ENCODE data around the gene DRAM2.

The DRAM2 gene

DNA sequence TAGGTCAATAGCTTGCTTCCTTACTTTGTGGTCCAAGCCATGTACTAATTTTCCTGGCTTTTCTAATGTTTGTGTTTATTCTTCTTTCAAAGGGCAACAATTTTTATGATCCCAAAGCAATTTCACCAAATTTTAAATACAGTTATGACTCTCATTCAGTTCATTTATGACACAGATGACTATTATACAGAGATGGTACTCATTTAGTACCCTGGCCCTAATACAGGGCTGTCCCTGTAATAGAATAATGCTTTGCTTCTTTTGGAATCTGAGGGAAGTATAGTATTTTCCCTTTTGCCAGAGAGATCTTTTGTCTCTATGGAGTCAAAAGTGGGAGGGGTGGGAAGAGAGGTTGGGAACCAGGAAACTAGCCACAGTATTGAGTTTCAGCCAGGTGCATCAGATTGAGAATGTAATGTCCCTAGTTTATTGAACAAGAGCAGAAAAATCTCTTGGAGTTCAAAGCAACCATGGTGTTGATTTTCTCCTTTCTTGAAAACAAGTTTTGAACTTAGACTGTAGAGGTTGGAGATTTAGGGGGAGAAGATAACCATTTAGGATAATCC is 40.2 kb upstream of the DRAM2 start:
- no peak for TF ChIP-seq FOXP2 (optimal IDR thresholded peaks at IDR 0.05; ENCODE audit: borderline replicate concordance, extremely low read depth, extremely low read length, insufficient read depth)
- TF ChIP-seq POLR2AphosphoS5 (IDR thresholded peaks at IDR 0.05; ENCODE audit: low read depth, low read length): no peak
- TF ChIP-seq TAF1 (IDR thresholded peaks at IDR 0.05; ENCODE audit: borderline replicate concordance, insufficient read depth, low read length): no peak
- no peak for TF ChIP-seq SIN3A (IDR thresholded peaks at IDR 0.05; ENCODE audit: borderline replicate concordance, insufficient read depth, low read length)
- TF ChIP-seq REST (IDR thresholded peaks at IDR 0.05; ENCODE audit: insufficient read depth in 1 of 2, low read depth in 2 of 2, low read length in 2 of 2): no peak

DNA sequence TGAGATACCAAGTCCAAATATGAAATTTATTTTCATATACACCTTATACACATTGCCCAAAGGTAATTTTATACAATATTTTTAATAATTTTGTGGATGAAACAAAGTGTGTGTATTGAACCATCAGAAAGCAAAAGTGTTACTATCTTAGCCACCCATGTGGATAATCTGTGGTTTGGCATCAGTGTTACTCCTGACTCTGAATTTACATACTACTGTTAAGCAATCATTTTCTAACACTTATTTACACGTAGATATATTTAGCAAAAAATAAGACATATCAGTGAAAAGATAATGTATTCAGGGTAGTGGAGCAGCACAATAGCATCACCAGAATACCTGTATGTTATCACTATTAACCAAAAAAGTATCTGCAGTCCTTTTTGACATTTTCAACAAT is 36.8 kb upstream of the DRAM2 start:
- TF ChIP-seq FOXP2 (optimal IDR thresholded peaks at IDR 0.05; ENCODE audit: borderline replicate concordance, extremely low read depth, extremely low read length, insufficient read depth) (no peak), REST (IDR thresholded peaks at IDR 0.05; ENCODE audit: insufficient read depth in 1 of 2, low read depth in 2 of 2, low read length in 2 of 2) (no peak), SIN3A (IDR thresholded peaks at IDR 0.05; ENCODE audit: borderline replicate concordance, insufficient read depth, low read length) (no peak), POLR2AphosphoS5 (IDR thresholded peaks at IDR 0.05; ENCODE audit: low read depth, low read length) (no peak), TAF1 (IDR thresholded peaks at IDR 0.05; ENCODE audit: borderline replicate concordance, insufficient read depth, low read length) (no peak)

DNA sequence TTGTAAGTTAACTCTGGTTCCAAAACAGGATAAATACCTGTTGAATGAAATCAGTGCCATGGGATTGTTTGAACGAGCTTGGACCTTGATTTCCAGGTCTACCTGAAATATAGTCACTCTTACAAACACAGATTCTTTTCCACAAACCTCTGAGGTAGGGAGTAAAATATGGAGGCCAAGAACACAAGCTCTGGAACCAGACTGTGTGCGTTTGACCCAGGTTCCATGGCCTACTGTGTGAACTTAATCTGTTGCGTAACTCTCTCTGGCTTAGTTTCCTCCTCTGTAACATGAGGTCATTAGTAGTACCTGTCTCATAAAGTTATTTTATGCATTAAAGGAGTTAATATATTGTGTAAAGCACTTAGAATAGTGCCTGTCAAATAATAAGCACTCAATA is 35.5 kb upstream of the DRAM2 start:
- no peak for TF ChIP-seq REST (IDR thresholded peaks at IDR 0.05; ENCODE audit: insufficient read depth in 1 of 2, low read depth in 2 of 2, low read length in 2 of 2)
- TF ChIP-seq FOXP2 (optimal IDR thresholded peaks at IDR 0.05; ENCODE audit: borderline replicate concordance, extremely low read depth, extremely low read length, insufficient read depth): no peak
- TF ChIP-seq POLR2AphosphoS5 (IDR thresholded peaks at IDR 0.05; ENCODE audit: low read depth, low read length): no peak
- no peak for TF ChIP-seq TAF1 (IDR thresholded peaks at IDR 0.05; ENCODE audit: borderline replicate concordance, insufficient read depth, low read length)
- no peak for TF ChIP-seq SIN3A (IDR thresholded peaks at IDR 0.05; ENCODE audit: borderline replicate concordance, insufficient read depth, low read length)

DNA sequence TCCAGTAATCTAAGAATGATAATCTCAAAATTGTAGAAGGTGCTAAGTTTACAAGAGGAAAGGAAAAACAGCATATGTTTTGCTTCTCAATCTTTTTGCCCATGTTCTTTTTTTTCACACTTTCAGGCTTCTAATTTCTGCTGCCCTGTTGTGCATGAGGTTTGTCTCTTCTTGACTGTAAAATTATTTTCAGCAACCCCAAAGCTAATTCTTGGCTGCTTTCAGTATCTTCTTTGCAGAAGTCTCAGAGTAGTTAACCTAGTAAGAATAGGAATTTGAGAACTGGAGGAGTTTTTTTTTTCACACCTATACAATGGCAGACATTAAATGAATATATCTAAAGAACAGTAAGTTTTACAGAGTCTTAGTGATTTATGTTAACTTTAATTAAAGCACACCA is 34.2 kb upstream of the DRAM2 start:
- TF ChIP-seq TAF1 (IDR thresholded peaks at IDR 0.05; ENCODE audit: borderline replicate concordance, insufficient read depth, low read length) (no peak), POLR2AphosphoS5 (IDR thresholded peaks at IDR 0.05; ENCODE audit: low read depth, low read length) (no peak), REST (IDR thresholded peaks at IDR 0.05; ENCODE audit: insufficient read depth in 1 of 2, low read depth in 2 of 2, low read length in 2 of 2) (no peak), FOXP2 (optimal IDR thresholded peaks at IDR 0.05; ENCODE audit: borderline replicate concordance, extremely low read depth, extremely low read length, insufficient read depth) (no peak)

DNA sequence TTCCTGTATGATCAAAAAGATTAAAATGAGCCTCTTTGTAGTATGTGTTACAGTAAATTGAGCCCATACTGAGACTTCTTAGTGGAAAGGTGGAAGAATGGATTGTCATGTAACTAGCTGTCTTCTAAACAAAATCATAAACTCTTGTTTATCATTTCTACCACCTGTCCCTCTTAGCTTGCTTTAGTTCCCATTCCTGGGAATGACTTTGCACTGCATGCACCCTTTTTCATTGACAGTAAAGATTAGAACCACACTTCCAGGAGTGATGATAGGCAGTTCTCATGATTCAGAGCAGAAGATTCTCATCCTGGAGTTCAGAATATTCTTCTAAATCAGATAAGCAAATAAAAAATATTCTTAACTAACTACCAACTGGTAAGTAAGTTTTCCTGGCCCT is 32.6 kb upstream of the DRAM2 start:
- no peak for TF ChIP-seq FOXP2 (optimal IDR thresholded peaks at IDR 0.05; ENCODE audit: borderline replicate concordance, extremely low read depth, extremely low read length, insufficient read depth)
- TF ChIP-seq REST (IDR thresholded peaks at IDR 0.05; ENCODE audit: insufficient read depth in 1 of 2, low read depth in 2 of 2, low read length in 2 of 2): no peak
- TF ChIP-seq SIN3A (IDR thresholded peaks at IDR 0.05; ENCODE audit: borderline replicate concordance, insufficient read depth, low read length): no peak
- no peak for TF ChIP-seq POLR2AphosphoS5 (IDR thresholded peaks at IDR 0.05; ENCODE audit: low read depth, low read length)
- no peak for TF ChIP-seq TAF1 (IDR thresholded peaks at IDR 0.05; ENCODE audit: borderline replicate concordance, insufficient read depth, low read length)
